ENCODE measurements around the gene STK10.

GRCh38 chr5:172110260-172110815 is 77.7 kb downstream of the STK10 start:
- no peak for TF ChIP-seq CTCF (optimal IDR thresholded peaks at IDR 0.05 in 1 of 3, IDR thresholded peaks at IDR 0.05 in 1 of 3, conservative IDR thresholded peaks at IDR 0.05 in 1 of 3; ENCODE audit: extremely low read depth in 1 of 3, insufficient read depth in 2 of 3, low read length in 3 of 3)
- no peak for TF ChIP-seq EZH2 (IDR thresholded peaks at IDR 0.05; ENCODE audit: low read length)
